Keratinocyte (primary cell): ENCODE results near the gene FPGT.

Experiments used
- CTCF ChIP-seq, 3 experiments: IDR thresholded peaks in 1 of 3; conservative IDR thresholded peaks in 1 of 3; optimal IDR thresholded peaks in 1 of 3; 2 replicates in 2 of 3; 3 replicates in 1 of 3; pipeline versions ENCODE3 to v1.5.1; 2011; ENCODE audit warnings: low read length in 3 of 3, mild to moderate bottlenecking in 3 of 3, moderate library complexity in 2 of 3, control low read depth in 1 of 3, inconsistent platforms in 1 of 3; ENCODE audit not compliant: insufficient read depth in 2 of 3; ENCODE audit errors: extremely low read depth in 1 of 3
- EZH2 ChIP-seq: IDR thresholded peaks from one replicate; pipeline ENCODE4 v1.6.1; 2012; ENCODE audit warnings: inconsistent platforms, mild to moderate bottlenecking, low read length, moderate library complexity

GRCh38 chr1:74247881-74248528 lies 50.0 kb downstream of the FPGT start:
- TF ChIP-seq CTCF (optimal IDR thresholded peaks at IDR 0.05 in 1 of 3, IDR thresholded peaks at IDR 0.05 in 1 of 3, conservative IDR thresholded peaks at IDR 0.05 in 1 of 3; ENCODE audit: extremely low read depth in 1 of 3, insufficient read depth in 2 of 3, low read length in 3 of 3) (no peak), EZH2 (no peak)
